Raji (cell line): ENCODE results near the gene PIK3AP1.
A peak's percentile ranks its signal among the peaks of the same experiment; 100 is the strongest.

Experiments used
- POLR2A ChIP-seq: IDR thresholded peaks from 2 replicates; pipeline ENCODE4 v1.6.1; 2011; ENCODE audit warnings: low read depth, low read length, control low read depth; ENCODE audit not compliant: insufficient read depth

Gene PIK3AP1

DNA sequence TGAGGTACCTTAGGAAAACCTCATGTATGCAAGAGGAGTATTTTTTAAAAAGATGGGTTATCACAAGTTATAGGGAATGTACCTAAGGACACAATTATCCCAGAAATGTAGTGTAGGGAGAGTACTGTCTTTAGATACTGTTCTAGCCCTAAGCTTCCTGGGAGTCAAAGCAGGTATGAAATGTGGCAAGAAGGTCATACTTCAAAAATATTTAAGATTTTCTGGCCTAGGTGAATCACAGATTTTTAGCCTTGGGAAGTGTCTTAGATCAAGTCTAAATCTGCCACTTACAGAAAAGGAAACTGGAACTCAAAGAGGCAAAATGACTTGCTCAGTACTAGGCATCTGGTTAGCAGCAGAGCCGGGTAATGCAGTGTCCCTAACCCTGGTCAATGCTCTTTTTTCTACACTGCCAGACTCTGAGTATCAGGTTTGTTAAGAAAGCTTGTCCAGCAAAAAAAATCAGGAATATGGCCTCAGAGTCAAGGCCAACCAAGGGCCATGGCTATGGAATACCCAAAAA is 13.9 kb downstream of the PIK3AP1 start:
- TF ChIP-seq POLR2A, result no peak

DNA sequence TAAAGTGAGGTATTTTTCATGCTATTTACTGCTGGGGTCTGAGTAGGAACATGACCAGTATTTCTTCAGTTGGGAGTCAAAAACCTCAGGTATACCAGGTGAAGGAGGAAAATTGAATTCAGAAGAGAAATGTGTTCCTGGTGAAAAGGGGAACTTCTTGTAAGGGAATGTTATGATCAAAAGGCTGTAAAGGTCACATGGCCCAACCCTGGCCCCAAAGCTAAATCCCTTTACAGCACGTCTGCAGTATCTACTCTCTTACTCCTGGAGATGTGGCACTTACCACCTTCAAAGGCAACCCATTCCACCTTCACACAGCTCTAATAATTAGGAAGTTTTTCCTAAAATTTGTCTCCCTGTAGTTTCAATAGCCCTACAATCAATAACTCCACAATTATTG is 15.2 kb downstream of the PIK3AP1 start:
- no peak for TF ChIP-seq POLR2A

DNA sequence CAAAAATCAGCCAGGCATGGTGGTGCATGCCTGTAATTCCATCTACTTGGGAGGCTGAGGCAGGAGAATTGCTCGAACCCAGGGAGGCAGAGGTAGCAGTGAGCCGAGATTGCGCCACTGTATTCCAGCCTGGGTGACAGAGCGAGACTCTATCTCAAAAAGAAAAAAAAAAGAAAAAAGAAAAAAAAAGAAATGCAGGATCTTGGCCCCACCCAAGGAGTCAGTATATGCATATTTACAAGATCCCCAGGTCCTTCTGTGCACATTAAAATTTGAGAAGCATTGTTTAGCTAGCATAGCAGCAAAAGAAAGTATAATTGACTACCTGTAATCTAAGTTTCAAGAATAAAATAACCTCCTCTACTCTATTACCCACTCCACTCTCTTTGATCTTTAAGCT is 15.8 kb downstream of the PIK3AP1 start:
- no peak for TF ChIP-seq POLR2A

DNA sequence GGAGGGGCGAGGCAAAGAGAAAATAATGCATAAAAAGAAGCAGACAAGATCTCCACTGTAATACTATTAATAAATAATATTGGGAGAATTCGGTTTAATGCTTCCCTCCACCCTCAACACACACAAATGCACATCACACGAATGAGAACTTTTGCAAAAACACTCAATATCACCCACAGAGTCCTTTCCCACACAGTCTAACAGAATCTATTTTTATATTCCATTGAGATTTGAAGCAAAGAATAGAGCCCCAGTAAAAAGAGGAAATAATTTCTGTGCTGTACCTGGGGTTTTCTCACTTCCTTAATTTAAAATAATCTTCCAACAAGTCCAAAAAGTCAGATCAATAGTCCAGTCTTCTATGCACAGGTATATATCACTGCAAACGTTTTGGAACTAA is 17.0 kb downstream of the PIK3AP1 start:
- TF ChIP-seq POLR2A, result no peak

DNA sequence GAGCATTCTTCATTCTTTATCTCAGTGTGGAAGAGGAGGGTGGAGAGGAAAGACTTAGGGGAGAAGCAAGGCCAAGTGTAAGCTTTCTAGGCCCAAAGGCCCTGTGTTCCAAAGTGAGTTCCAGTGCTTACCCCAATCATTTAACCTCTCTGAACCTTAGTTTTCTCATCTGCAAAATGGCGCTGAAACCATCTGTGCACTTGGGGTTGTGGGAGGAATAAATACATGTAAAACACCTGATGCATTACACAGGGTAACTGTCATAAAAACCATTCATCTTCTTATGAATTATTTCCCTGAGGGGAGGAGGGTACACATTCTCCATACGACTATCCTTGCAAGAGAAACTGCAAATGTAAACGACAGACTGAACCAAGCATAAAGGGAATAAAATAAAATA is 19.0 kb downstream of the PIK3AP1 start:
- TF ChIP-seq POLR2A, result no peak

DNA sequence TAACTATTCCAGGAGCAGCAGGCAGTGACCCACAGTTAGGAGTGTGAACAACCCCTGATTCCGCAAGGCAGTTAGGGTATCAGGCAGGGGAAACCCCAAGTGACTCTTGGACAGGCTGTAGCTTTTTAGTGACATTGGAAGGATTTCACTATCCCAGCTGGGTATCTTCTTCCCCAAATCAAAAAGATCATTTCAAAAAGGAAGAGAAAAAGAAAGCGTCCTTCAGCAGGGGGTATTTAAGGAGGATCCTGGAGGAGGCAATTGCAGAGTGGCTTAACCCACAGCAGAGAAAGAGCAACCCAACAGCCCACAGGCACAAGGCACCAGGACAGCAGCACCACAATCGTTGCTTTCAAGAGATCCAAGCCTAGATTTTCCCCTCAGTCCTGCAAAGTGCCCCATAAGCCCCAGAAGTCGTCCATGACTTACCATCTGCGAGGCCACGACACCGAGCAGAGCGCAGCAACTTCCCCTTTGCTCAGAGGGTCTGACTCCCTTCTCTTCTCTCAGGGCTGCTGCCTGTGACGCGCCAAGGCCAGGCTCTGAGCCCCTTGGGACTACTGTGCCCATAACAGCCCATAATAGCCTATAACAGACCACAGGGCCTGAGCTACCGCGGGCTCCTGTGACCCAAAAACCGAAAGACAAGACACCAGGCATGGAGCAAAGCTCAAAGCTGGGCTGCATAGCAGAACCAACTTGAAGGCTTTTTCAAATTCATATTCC is 19.8 kb downstream of the PIK3AP1 start:
- TF ChIP-seq POLR2A, result peak; percentile 82

DNA sequence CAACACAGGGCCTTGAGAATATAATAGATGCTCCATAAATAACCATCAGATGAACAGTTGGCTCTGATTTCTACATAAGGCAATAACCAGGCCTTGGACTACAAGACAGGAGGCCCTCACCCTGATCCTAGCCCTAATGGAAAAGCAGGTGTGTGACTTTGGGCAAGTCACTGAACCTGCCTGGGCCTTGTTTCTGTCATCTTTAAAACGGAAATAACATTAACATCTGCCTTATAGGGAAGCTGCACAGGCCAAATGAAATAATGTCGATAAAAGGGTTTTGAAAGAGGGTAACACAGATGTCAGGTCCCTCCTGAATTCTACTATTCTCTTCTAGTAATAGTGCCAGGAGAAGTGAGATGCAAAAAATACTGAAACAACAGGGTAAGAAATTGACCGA is 20.7 kb downstream of the PIK3AP1 start:
- no peak for TF ChIP-seq POLR2A

DNA sequence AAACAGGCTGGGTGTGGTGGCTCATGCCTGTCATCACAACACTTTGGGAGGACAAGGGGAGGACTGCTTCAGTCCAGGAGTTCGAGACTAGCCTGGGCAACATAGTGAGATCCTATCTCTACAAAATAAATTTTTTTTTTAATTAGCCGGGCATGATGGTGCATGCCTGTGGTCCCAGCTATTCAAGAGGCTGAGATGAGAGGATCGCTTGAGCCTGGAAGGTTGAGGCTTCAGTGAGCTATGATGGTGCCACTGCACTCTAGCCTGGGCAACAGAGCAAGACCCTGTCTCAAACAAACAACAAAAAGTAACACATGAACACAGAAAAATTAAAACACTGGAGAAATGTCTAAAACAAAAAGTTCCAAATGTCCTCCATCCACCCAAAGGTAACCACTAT is 22.9 kb downstream of the PIK3AP1 start:
- TF ChIP-seq POLR2A, result no peak

DNA sequence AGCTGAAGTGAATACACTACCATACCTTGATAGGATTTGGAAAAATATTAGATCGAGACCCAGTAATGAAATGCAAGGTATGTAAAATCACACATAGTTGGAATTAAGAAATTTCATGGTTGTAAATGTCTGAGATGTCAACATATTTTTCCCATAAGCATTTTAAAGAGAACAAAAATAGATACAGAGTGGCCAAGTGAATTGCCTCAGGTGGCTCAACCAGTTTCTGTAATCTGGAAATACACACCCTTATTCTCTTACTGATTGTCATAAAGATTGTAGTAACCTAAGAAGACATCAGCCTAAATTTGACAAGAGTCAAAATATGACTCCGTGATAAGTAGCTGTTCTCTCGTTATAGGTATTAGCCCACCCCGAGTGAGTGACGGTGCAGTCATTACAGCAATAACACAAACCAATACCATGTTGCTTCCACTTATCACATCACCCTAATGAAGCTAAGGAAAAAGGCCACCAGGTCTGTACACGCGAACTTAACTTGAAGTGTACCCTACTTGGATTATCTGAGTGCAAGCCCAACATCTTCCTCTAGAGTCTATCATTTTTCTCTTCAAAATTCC is 23.4 kb downstream of the PIK3AP1 start:
- TF ChIP-seq POLR2A, result no peak

DNA sequence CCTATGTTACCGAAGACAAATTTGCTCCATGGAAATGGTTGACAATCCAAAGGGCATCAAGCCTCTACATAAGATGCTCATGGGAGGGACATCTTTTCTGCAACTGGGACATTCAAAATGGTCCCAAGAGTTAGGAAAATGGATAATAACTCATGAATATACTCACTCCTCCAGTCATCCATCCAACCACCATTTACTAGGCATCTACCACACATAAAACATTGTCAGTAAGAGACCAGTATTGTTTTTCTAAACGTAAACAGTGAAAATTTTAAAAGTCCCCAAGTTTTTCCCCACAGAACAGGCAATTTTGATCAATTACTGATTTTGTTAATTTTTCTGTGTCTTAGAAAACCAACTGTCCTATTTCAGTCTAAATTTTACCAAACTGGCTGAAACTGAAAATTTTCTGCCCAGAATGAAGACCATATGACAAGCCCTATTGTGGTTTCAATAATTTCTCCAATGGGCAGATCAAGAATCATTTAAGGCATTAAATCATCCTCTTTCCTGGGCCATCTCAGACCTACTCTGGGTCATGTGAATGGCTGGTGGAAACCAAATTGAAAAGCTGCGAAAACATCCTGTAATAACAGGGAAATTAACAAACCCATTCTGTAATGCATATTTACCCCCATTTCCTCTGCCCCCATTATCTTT is 24.2 kb downstream of the PIK3AP1 start:
- no peak for TF ChIP-seq POLR2A

DNA sequence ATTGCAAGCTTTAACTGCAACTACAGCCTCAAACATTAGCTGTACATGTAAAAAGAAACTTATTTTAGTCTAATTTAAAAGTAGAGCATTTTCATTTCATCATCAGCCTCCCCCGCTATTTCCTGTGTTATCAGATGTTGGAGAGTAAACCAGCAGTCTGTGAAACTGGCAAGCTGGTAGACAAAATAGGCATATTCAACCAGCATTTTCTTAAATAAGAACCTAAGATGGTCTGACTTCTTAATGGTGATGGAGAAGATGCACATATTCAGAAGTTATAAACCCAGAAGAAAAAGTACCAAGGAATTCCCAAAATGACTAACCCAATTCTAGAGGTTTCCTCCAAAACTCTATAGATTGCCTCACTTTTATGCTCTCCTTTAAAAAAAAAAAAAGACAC is 24.9 kb downstream of the PIK3AP1 start:
- no peak for TF ChIP-seq POLR2A

DNA sequence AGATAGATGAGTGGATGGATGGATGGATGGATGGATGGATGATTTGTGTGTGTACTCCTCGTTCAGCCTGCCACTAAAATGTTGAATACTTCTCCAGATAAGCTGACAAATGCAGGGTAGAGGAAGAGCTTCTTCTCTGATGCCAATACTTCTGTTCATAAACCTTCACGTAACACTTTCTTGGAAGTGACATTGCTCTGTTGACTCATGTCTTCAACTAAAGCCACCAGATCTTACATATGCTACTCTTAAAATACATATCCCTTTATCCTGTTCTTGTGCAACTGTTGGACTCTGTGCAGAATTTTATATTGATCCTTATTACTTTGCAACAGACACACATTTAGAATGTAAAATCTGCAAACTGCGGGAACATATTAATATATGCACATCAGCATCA is 26.9 kb downstream of the PIK3AP1 start:
- no peak for TF ChIP-seq POLR2A

DNA sequence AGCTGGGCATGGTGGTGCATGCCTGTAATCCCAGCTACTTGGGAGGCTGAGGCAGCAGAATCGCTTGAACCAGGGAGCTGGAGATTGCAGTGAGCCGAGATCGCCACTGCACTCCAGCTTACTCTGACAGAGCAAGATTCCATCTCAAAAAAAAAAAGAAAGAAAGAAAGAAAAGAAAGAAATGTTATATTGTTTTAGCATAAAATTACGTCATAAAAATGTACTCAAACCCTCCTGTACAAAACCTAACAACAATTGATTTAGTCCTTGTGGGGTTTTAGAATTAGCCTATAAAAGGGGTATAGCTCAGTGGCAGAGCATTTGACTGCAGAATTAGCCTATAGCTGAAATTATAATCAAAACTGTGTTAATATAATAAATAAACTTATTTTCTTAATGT is 27.9 kb downstream of the PIK3AP1 start:
- no peak for TF ChIP-seq POLR2A

DNA sequence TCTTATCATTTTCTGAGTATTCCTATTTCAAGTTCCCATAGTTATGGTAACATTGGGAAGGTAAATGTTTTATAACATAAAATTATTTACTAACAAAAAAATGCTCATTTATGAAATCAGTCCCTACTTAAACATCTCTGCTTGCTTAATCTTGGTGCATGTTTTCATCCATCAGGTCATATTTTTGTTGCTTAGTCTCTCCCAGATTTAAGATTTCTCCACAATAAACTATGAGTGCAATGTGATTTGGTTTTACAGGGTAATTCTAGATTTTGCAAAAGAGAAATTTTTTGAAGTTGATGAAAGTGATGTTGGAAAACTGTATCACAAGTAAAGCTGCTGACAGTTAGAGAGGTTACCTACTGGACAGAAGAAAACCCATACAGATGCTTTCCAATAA is 28.6 kb downstream of the PIK3AP1 start:
- TF ChIP-seq POLR2A, result no peak

DNA sequence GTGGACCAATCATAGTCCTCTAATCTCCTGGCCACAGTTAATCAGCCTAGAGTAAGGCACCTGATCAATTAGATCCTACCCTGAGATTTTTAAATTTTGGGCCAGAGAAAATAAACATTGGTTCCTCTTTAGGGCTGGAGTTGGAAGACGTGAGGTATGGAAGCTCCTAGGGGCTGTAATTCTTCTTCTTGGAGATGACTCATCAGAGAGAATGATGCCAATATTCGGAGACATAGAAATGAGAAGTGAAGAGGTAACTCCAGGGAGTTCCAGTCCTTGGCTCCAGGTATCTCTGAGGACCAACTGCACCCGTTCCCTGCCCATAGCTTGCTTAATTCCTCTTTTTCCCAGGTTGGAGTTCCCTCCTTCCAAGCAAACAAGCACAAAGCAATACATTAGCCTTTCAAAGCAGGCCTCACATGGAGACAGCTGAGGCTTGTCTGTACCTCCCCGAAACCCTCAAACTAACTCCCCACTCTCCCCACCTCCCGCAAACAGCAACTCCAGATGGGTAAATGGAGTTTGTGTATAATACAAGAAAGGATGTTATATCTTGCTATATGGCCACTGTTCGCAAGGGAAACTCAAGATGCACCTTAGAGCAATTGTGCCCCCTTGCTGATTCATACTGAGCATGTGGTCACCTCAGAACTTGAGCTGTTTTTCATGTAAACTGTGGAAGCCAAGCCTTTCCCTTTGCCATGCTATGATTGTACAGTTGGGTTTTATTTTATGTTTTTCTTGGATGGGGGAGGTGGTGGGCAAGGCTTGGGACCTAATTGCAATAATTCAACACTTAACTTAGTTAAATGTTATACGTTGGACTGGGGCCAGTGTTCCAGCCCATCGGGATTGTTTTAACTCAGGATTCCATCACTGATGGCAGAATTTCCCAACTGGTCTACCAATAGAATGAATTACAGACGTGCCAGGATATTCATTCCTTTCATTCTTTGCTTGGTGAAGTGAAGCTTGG is 29.3 kb downstream of the PIK3AP1 start:
- TF ChIP-seq POLR2A, result no peak
